SK-N-SH treated with all-trans-retinoic acid at 6 μM for 48 hours (cell line): ENCODE measurements around the gene YOD1.

Experiments
- ATAC-seq: fragments of 200-7000 bp; cut with Tn5 transposase; 3 replicates; pipeline ENCODE4 v1.9.1; 2020; ENCODE audit warnings: mild to moderate bottlenecking, moderate library complexity
- ARNTL ChIP-seq: fragments of 450-650 bp; formaldehyde crosslinking; IDR thresholded peaks from 2 replicates; pipeline ENCODE4 v1.5.0; 2020; ENCODE audit warnings: low read depth, mild to moderate bottlenecking, moderate library complexity, borderline replicate concordance
- BACH2 ChIP-seq: fragments of 250-450 bp; sonication (Bioruptor Pico); IDR thresholded peaks from 2 replicates; pipeline ENCODE4 v1.9.0; 2021; ENCODE audit warnings: mild to moderate bottlenecking, borderline replicate concordance
- CSDC2 ChIP-seq: fragments of 250-450 bp; sonication (Bioruptor Pico); IDR thresholded peaks from 2 replicates; pipeline ENCODE4 v1.5.0; 2020; ENCODE audit warnings: mild to moderate bottlenecking, moderate library complexity
- ESRRG ChIP-seq: fragments of 250-450 bp; sonication (Bioruptor Pico); IDR thresholded peaks from 2 replicates; pipeline ENCODE4 v1.6.1; 2021; ENCODE audit warnings: mild to moderate bottlenecking
- ISL1 ChIP-seq: fragments of 250-450 bp; sonication (Bioruptor Pico); IDR thresholded peaks from 2 replicates; pipeline ENCODE4 v2.1.2; 2022; ENCODE audit warnings: mild to moderate bottlenecking, moderate library complexity
- OSR1 ChIP-seq: fragments of 250-450 bp; sonication (Bioruptor Pico); IDR thresholded peaks from 2 replicates; pipeline ENCODE4 v1.8.0; 2022; ENCODE audit warnings: moderate library complexity, mild to moderate bottlenecking, inconsistent platforms
- PPARA ChIP-seq: fragments of 250-450 bp; sonication (Bioruptor Pico); IDR thresholded peaks from 2 replicates; pipeline ENCODE4 v1.5.0; 2020; ENCODE audit warnings: mild to moderate bottlenecking, borderline replicate concordance
- RARB ChIP-seq: fragments of 250-450 bp; sonication (Bioruptor Pico); IDR thresholded peaks from 2 replicates; pipeline ENCODE4 v1.8.0; 2021; ENCODE audit warnings: mild to moderate bottlenecking, moderate library complexity
- SNAI2 ChIP-seq: fragments of 250-450 bp; sonication (Bioruptor Pico); IDR thresholded peaks from 2 replicates; pipeline ENCODE4 v1.5.0; 2020; ENCODE audit warnings: mild to moderate bottlenecking, moderate library complexity
- TCF4 ChIP-seq: fragments of 250-450 bp; sonication (Bioruptor Pico); IDR thresholded peaks from 2 replicates; pipeline ENCODE4 v1.8.0; 2021; ENCODE audit warnings: mild to moderate bottlenecking, moderate library complexity, borderline replicate concordance
- TOX ChIP-seq: fragments of 250-450 bp; sonication (Bioruptor Pico); IDR thresholded peaks from 2 replicates; pipeline ENCODE4 v1.8.0; 2021; ENCODE audit warnings: mild to moderate bottlenecking, moderate library complexity, borderline replicate concordance
- ZC3H10 ChIP-seq: fragments of 250-450 bp; sonication (Bioruptor Pico); IDR thresholded peaks from 2 replicates; pipeline ENCODE4 v1.5.1; 2021; ENCODE audit warnings: mild to moderate bottlenecking, moderate library complexity
- ZFP3 ChIP-seq: fragments of 250-450 bp; sonication (Bioruptor Pico); IDR thresholded peaks from 2 replicates; pipeline ENCODE4 v1.5.0; 2020; ENCODE audit warnings: mild to moderate bottlenecking, moderate library complexity
- ZFP30 ChIP-seq: fragments of 450-650 bp; formaldehyde crosslinking; IDR thresholded peaks from 2 replicates; pipeline ENCODE4 v1.5.0; 2022; ENCODE audit warnings: mild to moderate bottlenecking, moderate library complexity
- ZNF565 ChIP-seq: fragments of 450-650 bp; formaldehyde crosslinking; conservative IDR thresholded peaks from 2 replicates; pipeline ENCODE4 v1.5.0; 2020; ENCODE audit warnings: low read depth, mild to moderate bottlenecking, moderate library complexity
- ZNF70 ChIP-seq: fragments of 450-650 bp; formaldehyde crosslinking; IDR thresholded peaks from 2 replicates; pipeline ENCODE4 v1.5.0; 2020; ENCODE audit warnings: mild to moderate bottlenecking, moderate library complexity
- ZNF8 ChIP-seq: fragments of 450-650 bp; formaldehyde crosslinking; IDR thresholded peaks from 2 replicates; pipeline ENCODE4 v1.5.0; 2020; ENCODE audit warnings: mild to moderate bottlenecking, moderate library complexity
- TF ChIP-seq, protein P1 (sequence below): fragments of 250-450 bp; sonication (Bioruptor Pico); IDR thresholded peaks from 2 replicates; pipeline ENCODE4 v1.8.0; 2021; ENCODE audit warnings: low read depth, mild to moderate bottlenecking, moderate library complexity, borderline replicate concordance
- TF ChIP-seq, protein P2 (sequence below): fragments of 250-450 bp; sonication (Bioruptor Pico); IDR thresholded peaks from 2 replicates; pipeline ENCODE4 v1.5.1; 2020; ENCODE audit warnings: low read depth, mild to moderate bottlenecking, moderate library complexity
- TF ChIP-seq, protein P3 (sequence below): fragments of 250-450 bp; sonication (Bioruptor Pico); IDR thresholded peaks from 2 replicates; pipeline ENCODE4 v1.5.0; 2020; ENCODE audit warnings: mild to moderate bottlenecking, moderate library complexity
- TF ChIP-seq, protein P4 (sequence below): fragments of 250-450 bp; sonication (Bioruptor Pico); IDR thresholded peaks from 2 replicates; pipeline ENCODE4 v1.5.1; 2021; ENCODE audit warnings: mild to moderate bottlenecking, moderate library complexity

YOD1 gene

DNA sequence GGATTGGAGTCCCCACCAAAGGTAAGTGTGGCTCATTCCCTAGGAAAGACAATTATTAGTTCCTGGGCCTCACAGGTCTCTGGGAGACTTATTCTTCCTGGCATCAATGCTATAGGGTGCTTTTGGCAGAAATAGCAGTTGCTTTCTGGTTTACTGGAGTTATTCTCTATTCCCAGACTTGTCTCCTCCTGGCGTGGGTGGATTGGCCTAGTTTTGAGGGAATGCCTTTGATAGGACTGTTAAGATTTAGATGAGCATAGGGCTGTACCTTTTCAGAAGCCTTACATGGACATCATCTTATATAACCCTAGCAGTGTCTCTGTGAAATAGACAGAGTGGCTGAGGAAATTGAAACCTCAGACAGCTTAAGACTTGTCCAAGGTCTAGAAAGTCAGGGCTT, 11.1 kb upstream of the YOD1 start (continued):
- TF ChIP-seq, protein P1, sequence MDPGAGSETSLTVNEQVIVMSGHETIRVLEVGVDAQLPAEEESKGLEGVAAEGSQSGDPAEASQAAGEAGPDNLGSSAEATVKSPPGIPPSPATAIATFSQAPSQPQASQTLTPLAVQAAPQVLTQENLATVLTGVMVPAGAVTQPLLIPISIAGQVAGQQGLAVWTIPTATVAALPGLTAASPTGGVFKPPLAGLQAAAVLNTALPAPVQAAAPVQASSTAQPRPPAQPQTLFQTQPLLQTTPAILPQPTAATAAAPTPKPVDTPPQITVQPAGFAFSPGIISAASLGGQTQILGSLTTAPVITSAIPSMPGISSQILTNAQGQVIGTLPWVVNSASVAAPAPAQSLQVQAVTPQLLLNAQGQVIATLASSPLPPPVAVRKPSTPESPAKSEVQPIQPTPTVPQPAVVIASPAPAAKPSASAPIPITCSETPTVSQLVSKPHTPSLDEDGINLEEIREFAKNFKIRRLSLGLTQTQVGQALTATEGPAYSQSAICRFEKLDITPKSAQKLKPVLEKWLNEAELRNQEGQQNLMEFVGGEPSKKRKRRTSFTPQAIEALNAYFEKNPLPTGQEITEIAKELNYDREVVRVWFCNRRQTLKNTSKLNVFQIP (CRISPR knock-in tag), result no peak
- TF ChIP-seq TCF4 (no peak), BACH2 (no peak), ESRRG (no peak), ZFP3 (CRISPR knock-in tag) (no peak), ZNF8 (CRISPR knock-in tag) (no peak), TOX (no peak), ZC3H10 (CRISPR knock-in tag) (no peak), ZFP30 (CRISPR knock-in tag) (no peak)
- TF ChIP-seq, protein P2, sequence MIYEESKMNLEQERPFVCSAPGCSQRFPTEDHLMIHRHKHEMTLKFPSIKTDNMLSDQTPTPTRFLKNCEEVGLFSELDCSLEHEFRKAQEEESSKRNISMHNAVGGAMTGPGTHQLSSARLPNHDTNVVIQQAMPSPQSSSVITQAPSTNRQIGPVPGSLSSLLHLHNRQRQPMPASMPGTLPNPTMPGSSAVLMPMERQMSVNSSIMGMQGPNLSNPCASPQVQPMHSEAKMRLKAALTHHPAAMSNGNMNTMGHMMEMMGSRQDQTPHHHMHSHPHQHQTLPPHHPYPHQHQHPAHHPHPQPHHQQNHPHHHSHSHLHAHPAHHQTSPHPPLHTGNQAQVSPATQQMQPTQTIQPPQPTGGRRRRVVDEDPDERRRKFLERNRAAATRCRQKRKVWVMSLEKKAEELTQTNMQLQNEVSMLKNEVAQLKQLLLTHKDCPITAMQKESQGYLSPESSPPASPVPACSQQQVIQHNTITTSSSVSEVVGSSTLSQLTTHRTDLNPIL (CRISPR knock-in tag), result no peak

DNA sequence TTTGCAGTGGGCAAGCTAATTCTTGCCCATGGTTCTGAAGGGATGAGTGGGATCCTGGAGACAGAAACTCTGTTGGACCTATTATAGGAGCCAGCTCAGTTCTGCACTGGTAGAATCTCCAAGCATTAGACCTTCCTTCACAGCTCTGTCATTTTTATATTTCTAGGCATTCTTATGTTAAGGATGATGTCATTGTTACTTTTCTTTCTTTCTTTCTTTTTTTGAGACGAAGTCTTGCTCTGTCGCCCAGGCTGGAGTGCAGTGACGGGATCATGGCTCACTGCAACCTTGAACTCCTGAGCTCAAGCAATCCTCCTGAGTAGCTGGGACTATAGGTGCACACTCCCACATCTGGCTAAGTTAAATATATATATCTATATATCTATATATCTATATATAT, 9.6 kb upstream of the YOD1 start:
- TF ChIP-seq SNAI2 (no peak), OSR1 (CRISPR knock-in tag) (no peak), RARB (CRISPR knock-in tag) (no peak), TOX (no peak), ISL1 (CRISPR knock-in tag) (no peak), ZFP30 (CRISPR knock-in tag) (no peak)
- no peak for ATAC-seq

DNA sequence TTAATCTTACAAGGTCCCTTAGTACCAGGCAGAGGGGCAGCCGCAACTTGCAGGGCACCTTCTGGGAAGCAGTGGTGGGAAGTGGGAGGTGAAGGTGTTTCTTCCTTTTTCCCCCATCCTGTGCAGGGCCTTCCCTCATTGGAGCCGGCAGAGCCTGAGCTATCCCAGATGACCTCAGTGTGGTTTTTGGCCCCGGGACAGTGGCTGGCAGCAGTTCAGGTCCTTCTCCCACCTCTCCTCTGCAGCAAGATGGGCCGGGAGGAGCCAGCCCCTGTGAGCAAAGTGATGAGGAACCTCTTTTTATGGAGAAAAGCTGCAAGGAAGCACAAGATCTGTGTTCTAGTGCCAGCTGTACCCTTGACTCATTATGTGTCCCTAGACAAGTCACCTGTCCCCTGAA, 8.9 kb upstream of the YOD1 start:
- ATAC-seq, result no peak

DNA sequence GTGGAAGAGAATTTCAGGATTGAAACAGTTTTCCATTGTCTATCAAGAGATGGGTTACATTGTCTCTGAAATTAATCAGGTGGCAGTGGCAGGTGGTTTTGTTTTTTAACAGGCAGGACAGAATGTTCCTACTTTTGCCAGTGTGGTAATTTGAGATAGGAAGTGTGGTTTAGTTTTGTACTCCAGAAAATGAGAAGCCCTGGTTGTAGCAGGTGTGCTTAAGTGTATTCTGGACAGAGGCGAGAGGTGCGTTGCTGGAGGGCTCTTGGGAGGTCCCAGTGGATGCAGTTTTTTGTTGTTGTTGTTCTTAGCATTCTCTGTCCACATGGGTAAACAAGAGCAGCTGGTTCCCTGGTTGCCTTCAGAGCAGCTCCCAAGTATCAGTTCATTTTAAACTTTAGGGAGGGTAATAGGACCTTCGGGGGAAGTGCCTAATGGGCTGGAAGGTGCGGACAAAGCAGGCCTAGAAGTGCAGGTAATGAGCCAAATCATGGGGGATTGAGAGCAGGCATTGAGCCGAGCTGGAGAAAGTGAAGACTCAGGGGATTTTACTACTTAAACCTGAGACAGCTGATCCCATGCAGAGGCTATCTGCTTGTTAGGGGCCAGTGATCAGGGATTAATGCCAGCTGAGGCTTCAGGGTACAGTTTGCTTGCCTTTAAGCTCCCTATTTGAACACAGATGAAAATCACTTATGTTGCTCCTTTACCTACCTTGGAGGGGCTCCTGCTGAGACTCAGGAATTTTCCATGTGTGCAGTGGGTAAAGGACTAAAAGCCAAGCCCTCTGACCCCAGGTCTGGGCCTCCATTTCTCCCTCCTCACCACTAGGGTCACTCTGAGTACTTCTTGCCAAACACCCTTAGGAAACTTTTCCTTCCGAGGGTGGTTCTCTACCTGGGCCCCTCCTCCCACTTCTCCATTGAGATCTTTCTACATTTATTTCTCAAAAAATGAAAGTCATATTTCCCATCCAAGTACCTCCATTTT, 8.2 kb upstream of the YOD1 start:
- ATAC-seq, result no peak
- no peak for TF ChIP-seq ZNF565
- no peak for TF ChIP-seq ARNTL (CRISPR knock-in tag)
- TF ChIP-seq SNAI2, result no peak
- no peak for TF ChIP-seq ISL1 (CRISPR knock-in tag)

More for the DNA sequence above, 8.9 kb upstream of the YOD1 start:
- TF ChIP-seq ESRRG, result no peak
- no peak for TF ChIP-seq CSDC2 (CRISPR knock-in tag)
- no peak for TF ChIP-seq SNAI2
- no peak for TF ChIP-seq ZFP30 (CRISPR knock-in tag)
- no peak for TF ChIP-seq ISL1 (CRISPR knock-in tag)
- no peak for TF ChIP-seq ZNF70
- TF ChIP-seq, protein P1 (CRISPR knock-in tag), result no peak

DNA sequence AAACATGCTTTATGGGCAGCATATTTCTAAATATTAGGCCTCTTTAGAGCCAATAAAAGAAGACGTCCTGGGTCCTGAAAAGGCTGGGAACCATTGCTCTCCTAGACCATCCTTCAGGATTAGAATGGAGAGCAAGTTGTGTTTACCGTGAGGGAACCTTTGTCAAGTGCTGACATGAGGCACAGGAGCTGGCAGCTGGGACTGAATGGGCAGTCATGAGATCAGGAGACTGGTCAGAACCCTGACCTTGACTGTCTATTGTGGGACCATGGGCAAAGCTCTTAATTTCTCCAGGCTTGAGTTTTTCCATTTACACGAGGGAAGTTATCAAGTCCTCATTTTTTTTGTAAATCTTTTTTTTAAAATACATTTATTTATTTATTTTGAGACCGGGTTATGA, 7.2 kb upstream of the YOD1 start:
- no peak for TF ChIP-seq ARNTL (CRISPR knock-in tag)
- TF ChIP-seq SNAI2, result no peak
- ATAC-seq, result no peak

DNA sequence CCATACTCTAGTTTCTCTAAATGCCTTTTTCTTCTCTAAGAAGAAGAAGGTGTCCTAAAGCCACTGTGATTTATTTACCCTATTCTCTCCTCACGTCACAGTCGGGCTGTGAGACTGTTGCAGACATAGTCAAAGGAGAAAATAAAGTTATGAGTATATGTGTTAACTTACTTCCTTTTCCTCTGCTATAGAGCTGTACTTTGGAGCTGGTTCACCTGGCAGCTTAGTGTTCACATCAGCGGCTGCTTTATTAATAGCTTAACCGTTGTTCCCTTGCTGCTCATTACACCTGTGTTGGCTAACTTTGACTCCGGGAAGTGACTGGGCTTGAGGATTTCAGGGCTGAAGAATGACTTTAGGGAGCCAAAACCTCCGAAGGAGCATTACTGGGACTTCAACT, 5.7 kb upstream of the YOD1 start:
- ATAC-seq, result no peak
- no peak for TF ChIP-seq BACH2
- TF ChIP-seq, protein P2 (CRISPR knock-in tag), result no peak
- TF ChIP-seq ARNTL (CRISPR knock-in tag), result no peak
- TF ChIP-seq ZNF8 (CRISPR knock-in tag), result no peak
- TF ChIP-seq, protein P3, sequence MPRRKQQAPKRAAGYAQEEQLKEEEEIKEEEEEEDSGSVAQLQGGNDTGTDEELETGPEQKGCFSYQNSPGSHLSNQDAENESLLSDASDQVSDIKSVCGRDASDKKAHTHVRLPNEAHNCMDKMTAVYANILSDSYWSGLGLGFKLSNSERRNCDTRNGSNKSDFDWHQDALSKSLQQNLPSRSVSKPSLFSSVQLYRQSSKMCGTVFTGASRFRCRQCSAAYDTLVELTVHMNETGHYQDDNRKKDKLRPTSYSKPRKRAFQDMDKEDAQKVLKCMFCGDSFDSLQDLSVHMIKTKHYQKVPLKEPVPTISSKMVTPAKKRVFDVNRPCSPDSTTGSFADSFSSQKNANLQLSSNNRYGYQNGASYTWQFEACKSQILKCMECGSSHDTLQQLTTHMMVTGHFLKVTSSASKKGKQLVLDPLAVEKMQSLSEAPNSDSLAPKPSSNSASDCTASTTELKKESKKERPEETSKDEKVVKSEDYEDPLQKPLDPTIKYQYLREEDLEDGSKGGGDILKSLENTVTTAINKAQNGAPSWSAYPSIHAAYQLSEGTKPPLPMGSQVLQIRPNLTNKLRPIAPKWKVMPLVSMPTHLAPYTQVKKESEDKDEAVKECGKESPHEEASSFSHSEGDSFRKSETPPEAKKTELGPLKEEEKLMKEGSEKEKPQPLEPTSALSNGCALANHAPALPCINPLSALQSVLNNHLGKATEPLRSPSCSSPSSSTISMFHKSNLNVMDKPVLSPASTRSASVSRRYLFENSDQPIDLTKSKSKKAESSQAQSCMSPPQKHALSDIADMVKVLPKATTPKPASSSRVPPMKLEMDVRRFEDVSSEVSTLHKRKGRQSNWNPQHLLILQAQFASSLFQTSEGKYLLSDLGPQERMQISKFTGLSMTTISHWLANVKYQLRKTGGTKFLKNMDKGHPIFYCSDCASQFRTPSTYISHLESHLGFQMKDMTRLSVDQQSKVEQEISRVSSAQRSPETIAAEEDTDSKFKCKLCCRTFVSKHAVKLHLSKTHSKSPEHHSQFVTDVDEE (CRISPR knock-in tag), result no peak
- TF ChIP-seq ISL1 (CRISPR knock-in tag), result no peak
- no peak for TF ChIP-seq ESRRG
- TF ChIP-seq ZNF565, result no peak
- TF ChIP-seq, protein P4, sequence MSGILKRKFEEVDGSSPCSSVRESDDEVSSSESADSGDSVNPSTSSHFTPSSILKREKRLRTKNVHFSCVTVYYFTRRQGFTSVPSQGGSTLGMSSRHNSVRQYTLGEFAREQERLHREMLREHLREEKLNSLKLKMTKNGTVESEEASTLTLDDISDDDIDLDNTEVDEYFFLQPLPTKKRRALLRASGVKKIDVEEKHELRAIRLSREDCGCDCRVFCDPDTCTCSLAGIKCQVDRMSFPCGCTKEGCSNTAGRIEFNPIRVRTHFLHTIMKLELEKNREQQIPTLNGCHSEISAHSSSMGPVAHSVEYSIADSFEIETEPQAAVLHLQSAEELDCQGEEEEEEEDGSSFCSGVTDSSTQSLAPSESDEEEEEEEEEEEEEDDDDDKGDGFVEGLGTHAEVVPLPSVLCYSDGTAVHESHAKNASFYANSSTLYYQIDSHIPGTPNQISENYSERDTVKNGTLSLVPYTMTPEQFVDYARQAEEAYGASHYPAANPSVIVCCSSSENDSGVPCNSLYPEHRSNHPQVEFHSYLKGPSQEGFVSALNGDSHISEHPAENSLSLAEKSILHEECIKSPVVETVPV, result no peak
- no peak for TF ChIP-seq CSDC2 (CRISPR knock-in tag)
- TF ChIP-seq TOX, result no peak
- TF ChIP-seq PPARA, result no peak
